Endothelial cell of umbilical vein (primary cell): ENCODE measurements around the gene TIGD1.

Source experiments
- CTCF ChIP-seq, 2 donors: IDR thresholded peaks; 1 replicate in 1 of 2; 2 replicates in 1 of 2; pipeline ENCODE4 v1.5.1; 2011; ENCODE audit warnings: low read length in 2 of 2, mild to moderate bottlenecking in 2 of 2, moderate library complexity in 2 of 2, control low read depth in 1 of 2, inconsistent platforms in 1 of 2, low read depth in 1 of 2; ENCODE audit not compliant: insufficient read depth in 1 of 2; ENCODE audit errors: extremely low read depth in 1 of 2
- EZH2 ChIP-seq: IDR thresholded peaks from 2 replicates; pipeline ENCODE4 v1.6.1; 2012; ENCODE audit warnings: borderline replicate concordance, low read depth, mild to moderate bottlenecking, moderate library complexity, low read length, inconsistent platforms; ENCODE audit not compliant: severe bottlenecking
- GATA2 ChIP-seq: IDR thresholded peaks from 2 replicates; pipeline ENCODE4 v1.7.0; 2011; ENCODE audit warnings: low read depth, mild to moderate bottlenecking, moderate library complexity, mixed read lengths, low read length; ENCODE audit not compliant: insufficient read length, insufficient read depth
- JUN ChIP-seq: IDR thresholded peaks from 2 replicates; pipeline ENCODE4 v1.6.1; 2011; ENCODE audit warnings: borderline replicate concordance, low read depth; ENCODE audit not compliant: insufficient read length, insufficient read depth
- POLR2A ChIP-seq: IDR thresholded peaks from 2 replicates; pipeline ENCODE4 v1.6.1; 2012; ENCODE audit warnings: low read depth, mild to moderate bottlenecking, control low read depth, low read length
- POLR2AphosphoS5 ChIP-seq: IDR thresholded peaks from 2 replicates; pipeline ENCODE4 v1.6.1; 2012; ENCODE audit warnings: low read depth, mild to moderate bottlenecking, control low read depth, low read length, moderate library complexity; ENCODE audit not compliant: insufficient read depth
- TF ChIP-seq, protein P1 (sequence below): IDR thresholded peaks from 2 replicates; pipeline ENCODE4 v1.6.1; 2011; ENCODE audit not compliant: insufficient read depth, insufficient read length

- no peak for TF ChIP-seq CTCF (IDR thresholded peaks at IDR 0.05; ENCODE audit: extremely low read depth in 1 of 2, insufficient read depth in 1 of 2, low read depth in 1 of 2, low read length in 2 of 2)
- no peak for TF ChIP-seq POLR2AphosphoS5
- TF ChIP-seq POLR2A, result no peak
- no peak for TF ChIP-seq EZH2
- TF ChIP-seq JUN, result no peak
- TF ChIP-seq, protein P1, sequence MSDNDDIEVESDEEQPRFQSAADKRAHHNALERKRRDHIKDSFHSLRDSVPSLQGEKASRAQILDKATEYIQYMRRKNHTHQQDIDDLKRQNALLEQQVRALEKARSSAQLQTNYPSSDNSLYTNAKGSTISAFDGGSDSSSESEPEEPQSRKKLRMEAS, result no peak
- TF ChIP-seq GATA2, result no peak
Measured at GRCh38 chr2:232597362-232598079, 47.2 kb upstream of the TIGD1 start.
